ENCODE results near the gene NR3C1. TPM values are rescaled to one million over a fixed set of nuclear protein-coding genes. Genes with fewer than 3 reads are reported as not detected.
A peak's percentile ranks its signal among the peaks of the same experiment; 100 is the strongest.

Gene NR3C1
- polyA plus RNA-seq, 1 donor (not counting 4 experiments of a cell fraction or from before 2014, with no cell fraction given): 30.7 TPM

- H4K20me1 ChIP-seq (ENCODE audit: control insufficient read depth, extremely low read depth, insufficient read depth, low read length): no peaks in the 10 kb centered on the region
Measured at GRCh38 chr5:143350341-143350740, 53.1 kb downstream of the NR3C1 start.

GRCh38 chr5:143349177-143349576 lies 54.3 kb downstream of the NR3C1 start:
- H3K9ac ChIP-seq (ENCODE audit: control insufficient read depth, extremely low read depth, insufficient read depth, low read length): no peak overlapping the region
- no peak overlapping the region for H2AFZ ChIP-seq (ENCODE audit: control insufficient read depth, low read length)
- no peak overlapping the region for H3K4me2 ChIP-seq (ENCODE audit: control insufficient read depth, extremely low read depth, insufficient read depth, low read depth, low read length)
- peaks cover 90% of the 10 kb centered on the region for H3K79me2 ChIP-seq (ENCODE audit: control insufficient read depth, insufficient read depth, low read length)
- H3K36me3 ChIP-seq (ENCODE audit: control insufficient read depth in 2 of 2, extremely low read depth in 1 of 2, insufficient read depth in 2 of 2, low read length in 2 of 2): no peaks in the 10 kb centered on the region
- TF ChIP-seq EZH2 (IDR thresholded peaks at IDR 0.05; ENCODE audit: low read length): no peak
- TF ChIP-seq CTCF (optimal IDR thresholded peaks at IDR 0.05 in 1 of 3, IDR thresholded peaks at IDR 0.05 in 1 of 3, conservative IDR thresholded peaks at IDR 0.05 in 1 of 3; ENCODE audit: extremely low read depth in 1 of 3, insufficient read depth in 2 of 3, low read length in 3 of 3): no peak
- dilution Hi-C loops (cut with MboI; ENCODE audit: extremely low pct_ligation_motif_present, low sequenced_read_pairs): no loop called here
- no peaks in the 10 kb centered on the region for H3K27me3 ChIP-seq (ENCODE audit: control insufficient read depth, extremely low read depth, insufficient read depth, low read length)
- H3K9me1 ChIP-seq (ENCODE audit: control insufficient read depth, extremely low read depth, insufficient read depth, low read length): no peaks in the 10 kb centered on the region
- H4K20me1 ChIP-seq (ENCODE audit: control insufficient read depth, extremely low read depth, insufficient read depth, low read length): no peaks in the 10 kb centered on the region
- FAIRE-seq: peak; percentile 39
- H3K27ac ChIP-seq (ENCODE audit: control insufficient read depth, insufficient read depth, low read length): no peak overlapping the region
- DNase-seq (ENCODE audit: low read depth, low spot score): no peak
- peaks cover 32% of the 10 kb centered on the region for H3K4me1 ChIP-seq (ENCODE audit: control insufficient read depth, extremely low read depth, insufficient read depth, low read length)
- H3K9me3 ChIP-seq (ENCODE audit: control insufficient read depth, low read depth, low read length): no peaks in the 10 kb centered on the region
- no peak overlapping the region for H3K4me3 ChIP-seq (ENCODE audit: control insufficient read depth in 2 of 3, extremely low read depth in 1 of 3, insufficient read depth in 2 of 3, low read depth in 1 of 3, low read length in 3 of 3)

More at GRCh38 chr5:143350341-143350740, 53.1 kb downstream of the NR3C1 start:
- FAIRE-seq (no peak), DNase-seq (ENCODE audit: low read depth, low spot score) (no peak)
- no peak overlapping the region for H3K4me3 ChIP-seq (ENCODE audit: control insufficient read depth in 2 of 3, extremely low read depth in 1 of 3, insufficient read depth in 2 of 3, low read depth in 1 of 3, low read length in 3 of 3)
- no peaks in the 10 kb centered on the region for H3K36me3 ChIP-seq (ENCODE audit: control insufficient read depth in 2 of 2, extremely low read depth in 1 of 2, insufficient read depth in 2 of 2, low read length in 2 of 2)
- H3K4me2 ChIP-seq (ENCODE audit: control insufficient read depth, extremely low read depth, insufficient read depth, low read depth, low read length): no peak overlapping the region
- H3K4me1 ChIP-seq (ENCODE audit: control insufficient read depth, extremely low read depth, insufficient read depth, low read length): peaks cover 33% of the 10 kb centered on the region
- dilution Hi-C loops (cut with MboI; ENCODE audit: extremely low pct_ligation_motif_present, low sequenced_read_pairs): no loop called here
- no peak overlapping the region for H2AFZ ChIP-seq (ENCODE audit: control insufficient read depth, low read length)
- peak overlapping the region; percentile 46 for H3K27ac ChIP-seq (ENCODE audit: control insufficient read depth, insufficient read depth, low read length)
- no peak overlapping the region for H3K9ac ChIP-seq (ENCODE audit: control insufficient read depth, extremely low read depth, insufficient read depth, low read length)
- no peaks in the 10 kb centered on the region for H3K27me3 ChIP-seq (ENCODE audit: control insufficient read depth, extremely low read depth, insufficient read depth, low read length)
- no peaks in the 10 kb centered on the region for H3K9me1 ChIP-seq (ENCODE audit: control insufficient read depth, extremely low read depth, insufficient read depth, low read length)
- no peaks in the 10 kb centered on the region for H3K9me3 ChIP-seq (ENCODE audit: control insufficient read depth, low read depth, low read length)
- no peak for TF ChIP-seq EZH2 (IDR thresholded peaks at IDR 0.05; ENCODE audit: low read length)
- no peak for TF ChIP-seq CTCF (optimal IDR thresholded peaks at IDR 0.05 in 1 of 3, IDR thresholded peaks at IDR 0.05 in 1 of 3, conservative IDR thresholded peaks at IDR 0.05 in 1 of 3; ENCODE audit: extremely low read depth in 1 of 3, insufficient read depth in 2 of 3, low read length in 3 of 3)
- peaks cover 92% of the 10 kb centered on the region for H3K79me2 ChIP-seq (ENCODE audit: control insufficient read depth, insufficient read depth, low read length)

All from keratinocyte (primary cell).